HG03571 (cell line): ENCODE results near the gene PPM1M.

Experiments used
- ATAC-seq: cut with Tn5 transposase; IDR thresholded peaks from one replicate; pipeline ENCODE4 v1.9.1; 2021; ENCODE audit not compliant: unreplicated experiment

PPM1M gene

DNA sequence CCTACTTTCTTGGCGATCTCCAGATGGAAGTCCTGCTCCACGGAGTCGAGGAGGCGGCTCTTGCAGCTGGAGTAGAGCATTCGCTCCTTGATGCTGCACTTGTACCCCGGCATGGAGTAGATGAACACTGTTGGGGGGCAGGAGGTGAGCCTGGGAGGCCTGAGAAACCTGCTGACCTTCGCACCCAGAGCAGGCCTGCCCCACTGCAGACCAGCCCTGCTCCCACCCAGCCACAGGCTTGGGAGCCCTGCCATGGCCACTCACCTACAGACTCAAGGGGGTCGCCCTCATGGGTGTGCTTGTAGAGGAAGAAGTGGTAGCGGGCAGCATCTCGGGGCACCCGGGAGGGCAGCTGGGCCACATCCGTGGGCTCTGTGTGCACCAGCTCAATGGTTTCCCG, 15.9 kb upstream of the PPM1M start:
- no peak for ATAC-seq

DNA sequence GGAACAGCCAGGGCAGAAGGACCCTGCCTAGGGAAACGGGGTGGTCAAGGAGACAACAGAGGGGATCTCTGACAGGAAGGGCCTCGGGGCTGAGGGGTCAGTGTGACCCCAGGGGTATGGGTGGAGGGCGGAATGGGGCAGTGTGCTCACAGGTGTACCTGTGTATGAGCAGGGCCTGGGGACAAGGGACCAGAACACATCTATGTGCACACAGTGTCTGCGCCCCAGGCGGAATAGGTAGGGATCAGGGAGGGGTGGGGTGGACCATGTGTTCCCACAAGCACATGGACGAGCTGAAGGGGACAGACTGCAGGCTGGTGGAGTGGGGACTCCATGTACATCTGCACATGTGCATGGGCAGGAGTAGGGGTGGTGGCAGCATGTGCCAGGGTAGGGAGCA, 15.1 kb upstream of the PPM1M start:
- no peak for ATAC-seq

DNA sequence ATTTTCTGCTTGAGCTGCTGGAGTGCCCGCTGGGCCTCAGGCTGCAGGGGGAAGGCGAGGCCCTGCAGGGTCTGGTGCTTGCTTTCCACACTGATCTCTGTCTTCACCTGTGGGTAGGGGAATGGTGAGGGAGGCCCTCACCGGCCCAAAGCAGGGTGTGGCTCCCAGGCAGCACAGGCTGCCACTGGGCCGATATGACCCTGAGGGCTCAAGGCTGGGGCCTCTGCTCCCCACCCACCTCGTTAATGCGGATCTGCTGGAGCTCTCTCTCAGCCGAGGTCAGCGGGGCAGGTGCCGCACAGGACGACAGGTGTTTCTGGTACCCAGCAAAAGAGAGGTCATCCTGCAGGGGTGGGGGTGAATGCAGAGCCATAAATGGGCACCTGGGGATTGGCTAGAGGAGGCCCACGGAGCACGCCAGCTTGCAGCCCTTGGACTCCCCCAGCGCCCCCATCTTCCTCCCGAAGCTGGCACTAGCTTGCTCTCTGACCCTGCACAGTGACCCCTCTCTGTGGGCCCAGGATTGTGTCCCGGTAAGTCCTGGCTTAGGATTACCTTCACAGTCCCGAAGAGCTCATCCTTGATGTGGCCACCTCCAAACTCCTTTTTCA, 14.6 kb upstream of the PPM1M start:
- ATAC-seq = no peak

DNA sequence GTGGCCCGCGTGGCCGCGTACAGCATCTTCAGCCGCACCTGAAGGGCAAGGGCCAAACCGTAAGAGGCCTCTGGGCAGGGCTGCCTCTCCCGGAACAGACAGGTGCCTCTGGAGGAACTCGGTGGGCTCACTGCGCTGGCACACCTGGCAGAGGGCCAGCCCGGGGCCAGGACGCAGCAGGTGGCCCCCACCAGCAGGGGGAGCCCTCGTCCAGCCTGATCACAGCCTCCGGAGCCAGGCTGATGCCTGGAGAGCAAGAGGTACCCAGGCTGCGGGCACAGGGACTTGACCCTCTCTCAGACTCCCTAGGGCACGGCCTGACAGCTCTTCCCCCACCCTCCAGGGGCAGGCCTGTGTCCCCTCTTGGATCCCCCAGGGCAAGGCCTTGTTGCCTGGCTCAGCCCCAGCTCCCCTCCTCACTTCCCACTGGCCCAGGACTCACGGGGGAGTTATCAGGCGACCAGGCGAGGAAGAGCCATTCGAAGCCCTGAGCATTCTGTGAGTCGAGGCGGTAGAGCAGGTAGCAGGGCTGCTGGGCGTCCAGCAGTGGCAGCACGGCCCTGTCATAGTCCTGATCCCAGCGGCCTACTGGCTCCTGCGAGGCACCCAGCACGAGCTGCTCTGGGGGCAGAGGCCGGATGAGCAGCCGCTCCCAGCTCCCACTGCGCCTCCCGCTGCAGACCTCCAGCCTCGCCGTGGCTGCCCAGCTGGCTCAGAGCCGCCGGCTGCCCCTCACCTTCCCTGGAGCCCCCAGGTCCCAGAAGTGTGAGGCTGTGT, 13.9 kb upstream of the PPM1M start:
- no peak for ATAC-seq

DNA sequence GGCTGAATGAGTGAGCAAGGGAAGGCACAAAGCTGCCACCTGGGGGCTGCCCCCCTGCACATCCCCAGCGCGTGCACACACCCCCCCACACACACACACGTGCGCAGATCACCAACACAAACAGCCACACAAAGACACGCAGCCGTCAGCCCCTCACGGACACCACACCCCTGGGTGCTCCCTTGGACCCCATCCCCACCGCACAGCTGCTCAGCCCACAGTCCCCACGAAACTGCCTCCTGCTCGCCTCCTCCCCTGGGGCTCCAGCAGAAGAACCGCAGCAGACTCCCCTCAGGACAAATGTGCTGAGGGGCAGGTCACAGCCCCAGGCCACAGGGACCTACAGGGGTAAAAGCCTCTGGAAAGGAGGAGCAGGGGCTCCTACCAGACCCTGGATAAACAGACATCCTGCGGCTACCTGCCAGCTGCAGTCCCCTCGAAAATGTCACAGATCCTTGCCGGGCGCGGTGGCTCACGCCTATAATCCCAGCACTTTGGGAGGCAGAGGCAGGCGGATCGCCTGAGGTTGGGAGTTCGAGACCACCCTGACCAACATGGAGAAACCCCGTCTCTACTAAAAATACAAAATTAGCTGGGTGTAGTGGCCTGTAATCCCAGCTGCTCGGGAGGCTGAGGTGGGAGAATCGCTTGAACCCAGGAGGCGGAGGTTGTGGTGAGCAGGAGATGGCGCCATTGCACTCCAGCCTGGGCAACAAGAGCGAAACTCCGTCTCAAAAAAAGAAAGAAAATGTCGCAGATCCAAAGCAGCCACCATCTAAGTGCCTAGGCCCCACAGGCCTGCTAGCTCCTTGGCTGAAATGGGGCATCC, 13.1 kb upstream of the PPM1M start:
- no peak for ATAC-seq

DNA sequence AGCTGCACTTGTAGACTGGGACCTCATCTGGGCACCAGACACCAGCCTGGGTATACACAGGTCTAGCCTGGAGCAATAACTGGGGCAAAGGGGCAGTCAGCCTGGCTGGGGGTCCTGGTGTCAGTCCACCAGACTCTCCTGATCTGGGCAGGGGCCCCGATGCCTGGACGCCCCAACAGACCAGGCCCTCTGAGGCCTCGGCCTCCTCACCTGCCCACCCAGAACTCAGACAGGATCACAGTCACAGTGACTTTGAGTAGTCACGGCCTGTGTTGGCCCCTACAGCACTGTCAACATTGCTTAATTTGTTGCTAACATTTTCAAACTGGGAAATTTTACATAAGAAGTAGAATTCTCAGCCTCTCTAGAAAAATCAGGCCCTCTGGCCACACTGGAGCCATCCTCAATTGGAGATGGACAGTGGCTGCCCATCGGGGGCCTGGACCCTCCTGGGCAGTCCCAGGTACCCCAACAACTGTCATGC, 12.4 kb upstream of the PPM1M start:
- ATAC-seq = no peak

DNA sequence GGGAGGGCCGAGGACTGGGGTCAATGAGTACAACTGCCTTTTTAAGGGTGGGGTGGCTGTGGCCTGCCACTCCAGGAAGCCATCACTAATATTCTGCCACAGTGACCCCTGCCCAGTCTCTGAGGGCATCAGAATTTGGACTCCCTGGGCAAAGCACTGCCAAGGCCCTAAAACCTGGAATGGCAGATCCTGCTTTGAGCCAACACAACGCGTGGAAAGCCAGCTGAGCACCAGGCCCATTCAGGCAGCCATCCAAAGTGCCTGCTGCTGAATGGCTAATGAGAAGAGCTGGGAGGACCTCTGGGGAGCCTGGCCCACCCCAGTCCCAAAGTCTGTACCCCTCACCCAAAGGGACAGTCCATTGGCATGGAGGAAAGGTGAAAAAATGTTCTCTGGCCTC, 11.6 kb upstream of the PPM1M start:
- no peak for ATAC-seq

DNA sequence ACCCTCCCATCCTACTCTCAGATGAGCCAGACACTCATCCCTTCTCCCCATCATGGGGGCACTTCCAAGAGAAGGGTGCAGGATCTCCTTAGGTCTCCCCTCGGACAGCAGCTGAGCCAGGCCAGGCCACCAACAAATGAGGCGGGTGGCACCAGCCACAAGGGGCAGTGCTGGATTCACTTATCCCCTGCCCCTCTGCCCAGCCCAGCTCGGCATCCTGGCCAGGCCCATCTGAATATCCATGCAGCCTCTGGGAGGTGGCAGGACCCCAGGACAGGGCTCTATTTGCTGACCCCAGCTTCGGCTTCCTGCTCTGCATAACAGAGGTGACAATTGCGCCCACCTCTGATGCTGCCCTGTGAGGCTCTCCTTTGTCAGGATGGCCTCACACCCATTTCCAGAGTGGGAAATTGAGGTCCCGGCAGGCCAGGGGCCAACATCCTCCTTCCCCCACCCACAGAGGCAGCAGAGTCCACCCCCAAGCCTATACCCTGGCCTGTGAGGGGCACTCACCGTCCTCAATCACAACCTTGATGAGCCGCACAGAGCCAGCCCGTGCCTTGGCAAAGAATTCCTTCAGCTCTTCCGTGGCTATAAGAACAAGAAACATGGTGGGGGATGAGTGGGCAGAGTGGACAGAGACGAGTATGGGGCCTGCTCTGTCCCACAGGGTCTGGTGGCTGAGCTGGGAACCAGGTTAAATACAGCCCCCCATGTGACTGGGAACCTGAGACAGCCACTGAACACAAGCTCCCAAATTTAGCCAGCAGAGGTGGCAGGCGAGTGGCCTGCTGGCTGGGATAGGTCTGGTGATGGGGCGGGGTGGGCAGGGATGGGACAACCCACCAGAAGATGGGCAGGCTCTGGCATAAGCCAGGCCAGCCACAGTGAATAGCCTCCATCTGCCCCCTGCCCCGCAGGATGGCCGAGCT, 10.8 kb upstream of the PPM1M start:
- no peak for ATAC-seq

DNA sequence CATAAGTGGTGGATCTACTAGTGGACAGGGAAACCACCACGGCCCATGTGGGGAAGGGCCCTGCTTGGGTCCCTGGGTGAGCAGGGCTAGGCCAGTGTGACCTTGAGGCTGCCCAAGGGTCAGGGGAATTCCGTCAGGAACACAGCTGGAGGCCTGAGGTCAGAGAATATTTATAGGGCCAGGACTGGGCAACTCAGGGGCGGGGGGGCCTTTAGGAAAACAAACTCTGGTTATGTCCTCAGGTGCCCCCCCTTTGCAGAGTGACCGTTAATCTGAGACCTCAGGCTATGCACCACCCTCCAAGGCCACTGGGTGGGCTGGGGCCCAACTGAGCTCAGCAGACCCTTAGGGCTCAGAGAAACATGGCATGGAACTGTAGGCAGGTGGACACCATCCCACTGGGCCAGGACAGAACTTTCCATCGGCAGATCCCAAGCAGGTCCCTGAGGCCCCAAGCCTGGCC, 9.1 kb upstream of the PPM1M start:
- ATAC-seq = no peak

DNA sequence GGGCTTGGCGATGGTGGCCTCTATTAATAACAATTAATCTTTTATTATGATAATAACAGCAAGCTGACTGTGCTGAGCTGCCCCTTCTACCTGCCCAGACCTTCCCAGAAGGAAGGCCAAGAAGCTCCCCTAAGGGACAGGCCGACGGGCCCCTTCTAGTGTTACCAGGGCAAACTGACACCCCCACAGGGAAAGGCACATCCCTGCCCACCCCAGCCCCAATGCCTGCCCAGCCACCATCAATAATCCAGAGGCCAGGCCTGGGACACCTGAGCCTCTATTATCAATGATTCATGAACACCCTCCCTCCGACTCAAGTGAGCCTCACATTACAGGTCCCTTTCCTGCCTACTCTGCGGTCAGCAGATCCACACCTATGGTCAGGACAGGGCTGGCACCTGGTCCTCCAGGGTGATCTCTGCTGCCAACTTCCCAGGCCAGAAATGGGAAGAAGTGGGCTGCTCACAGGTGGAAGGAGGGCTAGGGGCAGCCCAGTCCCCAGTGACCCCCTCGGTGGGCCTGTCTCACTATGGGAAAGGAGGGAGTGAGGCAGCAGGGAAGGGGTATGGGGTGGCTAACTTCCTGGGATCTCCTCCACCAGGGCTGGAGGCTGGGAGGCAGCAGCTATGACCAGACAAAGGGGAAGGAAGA, 8.4 kb upstream of the PPM1M start:
- no peak for ATAC-seq

DNA sequence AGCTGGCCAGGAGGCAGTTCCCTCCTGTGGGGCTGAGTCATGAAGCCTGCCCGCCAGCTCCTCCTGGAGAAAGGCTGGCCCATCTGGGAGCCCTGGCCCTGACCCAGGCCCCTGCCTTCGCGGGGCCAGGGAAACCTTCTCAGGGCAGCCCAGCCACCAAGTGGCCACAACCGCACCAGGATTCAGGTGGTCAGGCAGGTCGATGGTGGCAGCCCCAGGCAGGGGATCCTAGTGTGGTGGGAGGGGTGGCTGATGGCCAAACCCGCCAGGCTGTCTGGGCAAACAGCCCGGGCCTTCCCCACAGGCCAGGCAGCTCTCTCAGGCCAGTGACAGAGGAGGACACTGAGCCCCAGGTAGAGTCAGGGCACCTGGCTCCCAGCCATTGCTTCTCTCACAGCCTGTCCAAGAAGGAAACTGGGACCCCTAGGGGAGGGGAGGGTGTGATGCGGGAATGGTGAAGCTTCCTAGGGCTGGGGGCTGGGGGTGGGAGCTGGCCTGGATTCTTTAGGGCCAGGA, 7.8 kb upstream of the PPM1M start:
- no peak for ATAC-seq

DNA sequence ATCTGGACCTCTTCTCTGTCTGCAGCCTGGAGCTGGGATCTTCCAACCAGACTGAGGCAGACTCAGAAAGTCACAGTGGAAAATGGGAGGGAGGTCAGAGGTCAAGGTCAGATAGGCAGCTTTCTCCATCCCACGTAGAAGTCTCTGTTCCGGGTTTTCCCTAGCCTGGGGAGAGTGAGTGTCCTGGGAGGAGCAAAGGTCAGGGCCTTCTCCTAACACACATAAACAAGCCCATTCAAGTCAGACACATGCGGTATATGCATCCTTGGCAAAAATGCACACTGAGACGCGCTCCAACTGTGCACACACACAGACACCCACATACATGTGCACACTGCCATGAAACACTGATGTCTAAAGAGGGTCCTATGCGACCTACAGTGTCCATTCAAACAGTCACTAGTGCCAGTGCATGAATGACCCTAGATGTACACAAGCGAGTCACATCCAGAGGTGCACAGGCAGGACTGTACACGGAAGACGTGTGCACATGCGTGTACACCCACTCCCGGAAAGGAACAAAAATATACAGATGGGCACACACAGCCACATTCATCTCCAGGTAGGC, 7.3 kb upstream of the PPM1M start:
- ATAC-seq = no peak

DNA sequence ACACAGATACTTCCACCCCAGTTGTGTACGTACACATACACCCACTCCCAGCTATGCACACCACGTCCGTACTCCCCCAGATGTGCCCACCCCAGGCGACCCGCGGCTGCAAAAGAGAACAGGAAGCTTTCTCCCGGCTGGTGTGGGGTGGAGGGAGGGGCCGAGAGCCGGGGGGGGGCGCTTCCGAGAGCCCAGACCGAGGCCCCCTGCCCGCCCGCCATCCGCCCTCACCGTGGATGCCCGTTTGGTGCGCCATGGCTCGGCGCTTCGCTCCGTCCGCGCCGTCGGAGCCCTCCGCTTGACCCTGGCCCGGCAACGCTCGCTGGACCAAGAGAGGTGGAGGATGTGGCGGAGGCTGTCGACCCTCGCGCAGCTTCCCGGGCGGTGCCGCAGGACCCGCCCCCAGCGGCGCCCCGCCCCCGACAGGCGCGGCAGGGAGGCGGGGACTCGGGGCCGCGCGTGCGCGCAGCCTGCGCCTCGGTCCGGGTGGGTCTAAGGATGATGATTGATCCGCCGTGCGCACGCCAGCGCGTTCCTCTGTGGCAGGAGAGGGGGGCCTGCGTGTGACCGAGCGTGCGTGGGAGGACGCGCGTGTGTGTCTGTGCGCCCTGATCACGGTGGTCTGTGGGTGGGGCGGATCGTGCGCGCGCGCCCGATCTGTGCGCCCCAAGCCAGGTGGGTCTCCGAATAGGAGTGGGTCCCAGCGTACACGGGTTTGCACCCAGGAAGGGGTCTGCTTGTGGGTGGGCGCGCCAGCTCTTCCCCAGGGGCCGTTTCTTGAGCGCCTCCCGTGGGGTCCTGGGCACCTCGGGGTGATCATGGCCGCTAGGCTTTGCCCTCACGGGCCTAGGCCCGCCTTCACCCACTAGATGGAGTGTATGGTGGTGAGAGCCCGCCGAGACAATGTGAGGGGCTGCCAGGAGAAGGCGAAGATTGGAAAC, 6.5 kb upstream of the PPM1M start, which contains the start of gene TWF2:
Gene TWF2 (minus strand): TSS at position 398 of the 941 bp plus-strand sequence. CDS start 142 bp downstream, at position 256.
- ATAC-seq = peak; percentile 65

DNA sequence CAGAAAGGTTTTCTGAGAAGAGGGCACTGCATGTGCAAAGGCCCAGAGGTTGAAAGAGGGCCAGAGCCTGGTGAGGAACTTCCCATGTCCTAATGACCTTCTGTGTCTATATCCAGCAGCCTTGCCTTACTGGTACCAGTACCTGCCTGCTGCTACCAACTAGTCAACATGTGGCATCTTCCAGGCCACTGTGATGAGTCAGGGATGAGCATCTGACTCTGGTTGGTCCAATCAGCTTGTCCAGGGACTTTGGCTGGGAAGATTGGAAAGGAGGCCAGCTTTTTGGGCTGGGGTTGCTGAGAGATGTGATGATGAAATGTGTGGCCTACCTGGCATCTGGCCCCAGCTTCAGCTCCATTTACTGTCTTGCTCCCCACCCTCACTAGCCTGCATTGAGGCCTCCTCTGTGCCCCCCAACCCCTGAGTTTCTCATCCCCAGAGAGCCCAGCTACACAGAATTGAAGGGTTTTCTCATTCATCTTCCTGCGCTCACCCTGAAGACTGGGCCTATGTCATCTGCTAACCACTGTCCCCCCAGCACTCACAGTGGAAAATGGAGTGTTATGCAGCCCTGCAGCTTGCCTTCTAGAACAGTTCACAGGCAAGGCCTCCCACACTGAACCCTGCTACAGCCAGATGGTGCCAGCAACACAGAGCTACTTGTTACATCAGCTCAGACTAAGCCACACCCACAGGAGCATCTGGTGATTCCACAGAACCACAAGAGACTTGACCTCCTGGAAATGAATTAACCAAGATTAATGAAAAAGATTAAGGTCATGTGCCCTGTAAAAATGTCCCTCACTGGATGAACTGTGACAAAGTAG, 5.3 kb upstream of the PPM1M start:
- no peak for ATAC-seq

DNA sequence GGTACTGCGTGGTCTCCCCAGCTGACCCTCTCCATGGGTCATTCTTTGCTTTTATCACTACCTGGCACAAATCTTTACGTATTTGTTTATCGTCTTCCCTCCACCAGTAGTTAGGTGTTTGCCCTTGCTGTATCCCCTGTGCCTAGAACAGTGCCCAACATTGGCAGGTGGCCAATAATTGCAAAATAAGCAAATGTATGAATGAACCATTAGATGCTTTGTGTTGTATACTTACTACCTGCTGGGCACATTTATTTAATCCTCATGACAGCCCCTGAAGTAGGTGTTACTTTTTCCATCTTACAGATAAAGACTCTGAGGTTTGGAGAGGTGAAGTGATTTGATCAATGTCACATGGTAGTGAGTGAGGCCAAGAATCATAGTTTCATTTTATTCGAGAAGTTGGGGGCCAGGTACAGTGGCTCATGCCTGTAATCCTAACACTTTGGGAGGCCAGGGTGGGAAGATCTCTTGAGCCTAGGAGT, 4.6 kb upstream of the PPM1M start:
- ATAC-seq = no peak

DNA sequence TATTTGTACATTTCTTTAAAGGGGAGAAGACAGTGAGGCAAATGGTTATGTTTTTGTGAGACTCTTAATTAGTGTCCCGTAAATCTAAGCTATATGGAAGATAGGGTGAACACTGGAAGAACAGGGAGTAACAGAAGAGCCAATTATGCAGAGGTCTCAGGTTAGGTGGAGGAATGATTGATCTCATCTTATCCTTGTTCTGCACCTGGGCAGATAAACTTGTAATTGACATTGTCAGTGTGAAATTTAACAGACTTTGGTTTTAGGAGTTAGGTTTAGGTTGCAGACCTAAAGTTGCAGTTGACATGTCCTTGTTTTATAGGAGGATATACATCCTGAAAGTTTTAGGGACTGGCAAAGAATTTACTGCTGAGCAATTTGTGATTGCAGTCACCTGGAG, 3.5 kb upstream of the PPM1M start:
- no peak for ATAC-seq
